IPS DF 6.9 (cell line): ENCODE results near the gene DHX35.
"Not testable (repeated sequence)": the region's sequence is repeated elsewhere in the genome, so short reads cannot be mapped to it uniquely, and the experiment has no call there.

Experiments
- DNase-seq: peaks from one replicate; pipeline ENCODE4 v3.0.0-alpha.2; 2013; ENCODE audit warnings: low read depth, low spot score
- H3K27ac ChIP-seq: one replicate; pipeline ENCODE4 v1.5.1; 2013; ENCODE audit warnings: low read length, control low read depth
- H3K27me3 ChIP-seq: 2 replicates; pipeline ENCODE4 v1.6.1; 2013; ENCODE audit warnings: mild to moderate bottlenecking, low read length; ENCODE audit not compliant: control insufficient read depth, insufficient read depth
- H3K36me3 ChIP-seq: 2 replicates; pipeline ENCODE4 v1.6.1; 2013; ENCODE audit warnings: low read length; ENCODE audit not compliant: control insufficient read depth, insufficient read depth
- H3K4me1 ChIP-seq: 2 replicates; pipeline ENCODE4 v1.6.1; 2013; ENCODE audit warnings: low read length; ENCODE audit not compliant: control insufficient read depth, insufficient read depth
- H3K4me3 ChIP-seq: 2 replicates; pipeline ENCODE4 v1.5.1; 2013; ENCODE audit warnings: mild to moderate bottlenecking, low read length
- H3K9me3 ChIP-seq: 2 replicates; pipeline ENCODE4 v1.6.1; 2013; ENCODE audit warnings: low read length, inconsistent platforms; ENCODE audit not compliant: control insufficient read depth, insufficient read depth
- WGBS: extraction: QIAGEN DNeasy Blood & Tissue Kit; methylation state at CpG from one replicate; pipeline ENCODE4 v1.1.7; 2013; ENCODE audit warnings: mixed read lengths, missing lambda C conversion rate; ENCODE audit not compliant: insufficient read length, insufficient coverage; 5-methylcytosine and 5-hydroxymethylcytosine counted together

The DHX35 gene

GRCh38 chr20:38957915-38958485, 4.1 kb upstream of the DHX35 start:
- Histone ChIP-seq H3K4me1 (no peaks in the 10 kb centered on the region), H3K9me3 (no peaks in the 10 kb centered on the region), H3K4me3 (no peak overlapping the region), H3K27me3 (no peaks in the 10 kb centered on the region), H3K27ac (no peak overlapping the region), H3K36me3 (no peaks in the 10 kb centered on the region)
- DNase-seq, result no peak
- no CpG with 5 or more reads among the region's 8 CpGs for WGBS

- no CpG with 5 or more reads among the region's 9 CpGs for WGBS
Measured at GRCh38 chr20:38960187-38960687, 1.9 kb upstream of the DHX35 start.

GRCh38 chr20:38961530-38962043, 557 bp upstream of the DHX35 start:
- DNase-seq, result no peak
- Histone ChIP-seq H3K27ac (no peak overlapping the region), H3K9me3 (no peaks in the 10 kb centered on the region), H3K36me3 (no peaks in the 10 kb centered on the region), H3K4me3 (peak overlapping the region; percentile 89; the same call in 1 of the 2 replicates), H3K4me1 (no peaks in the 10 kb centered on the region), H3K27me3 (no peaks in the 10 kb centered on the region)
- no CpG with 5 or more reads among the region's 16 CpGs for WGBS

More at GRCh38 chr20:38960187-38960687, 1.9 kb upstream of the DHX35 start:
- not testable (repeated sequence) for DNase-seq, H3K4me1 ChIP-seq, H3K9me3 ChIP-seq, H3K27me3 ChIP-seq, H3K4me3 ChIP-seq, H3K36me3 ChIP-seq, H3K27ac ChIP-seq

GRCh38 chr20:38962928-38963401, 821 bp downstream of the DHX35 start:
- Histone ChIP-seq H3K27ac (no peak overlapping the region), H3K9me3 (no peaks in the 10 kb centered on the region), H3K4me3 (peak overlapping the region; percentile 90; the same call in 1 of the 2 replicates), H3K27me3 (no peaks in the 10 kb centered on the region), H3K36me3 (no peaks in the 10 kb centered on the region), H3K4me1 (no peaks in the 10 kb centered on the region)
- WGBS, result no CpG with 5 or more reads among the region's 5 CpGs
- DNase-seq, result no peak

- no peak for DNase-seq
- Histone ChIP-seq H3K27ac (no peak overlapping the region), H3K9me3 (no peaks in the 10 kb centered on the region), H3K36me3 (no peaks in the 10 kb centered on the region), H3K27me3 (no peaks in the 10 kb centered on the region), H3K4me3 (no peak overlapping the region), H3K4me1 (no peaks in the 10 kb centered on the region)
Measured at GRCh38 chr20:38963745-38964144, 1.6 kb downstream of the DHX35 start.

- Histone ChIP-seq H3K4me3 (no peak overlapping the region), H3K36me3 (peaks cover 2% of the 10 kb centered on the region; the same call in 1 of the 2 replicates), H3K27ac (no peak overlapping the region), H3K27me3 (no peaks in the 10 kb centered on the region), H3K4me1 (no peaks in the 10 kb centered on the region), H3K9me3 (no peaks in the 10 kb centered on the region)
- DNase-seq, result no peak
Measured at GRCh38 chr20:38965264-38965663, 3.1 kb downstream of the DHX35 start.

GRCh38 chr20:38968090-38968489, 5.9 kb downstream of the DHX35 start:
- Histone ChIP-seq H3K4me1 (no peaks in the 10 kb centered on the region), H3K36me3 (peaks cover 2% of the 10 kb centered on the region; the same call in 1 of the 2 replicates)
- WGBS, result no CpG with 5 or more reads among the region's 6 CpGs

GRCh38 chr20:38969708-38970107, 7.6 kb downstream of the DHX35 start:
- Histone ChIP-seq H3K4me1 (no peaks in the 10 kb centered on the region), H3K36me3 (peaks cover 4% of the 10 kb centered on the region; the same call in 1 of the 2 replicates), H3K4me3 (no peak overlapping the region), H3K27ac (no peak overlapping the region), H3K9me3 (no peaks in the 10 kb centered on the region), H3K27me3 (no peaks in the 10 kb centered on the region)
- DNase-seq, result no peak
- WGBS, result no CpG with 5 or more reads among the region's 4 CpGs

More at GRCh38 chr20:38968090-38968489, 5.9 kb downstream of the DHX35 start:
- H3K4me3 ChIP-seq, result no peak overlapping the region
- DNase-seq, result no peak
- no peaks in the 10 kb centered on the region for H3K27me3 ChIP-seq
- no peaks in the 10 kb centered on the region for H3K9me3 ChIP-seq
- H3K27ac ChIP-seq, result no peak overlapping the region

- H3K27ac ChIP-seq, result no peak overlapping the region
Measured at GRCh38 chr20:38970302-38970701, 8.2 kb downstream of the DHX35 start.

GRCh38 chr20:38973107-38973506, 11.0 kb downstream of the DHX35 start:
- no peaks in the 10 kb centered on the region for H3K27me3 ChIP-seq
- H3K36me3 ChIP-seq, result peaks cover 4% of the 10 kb centered on the region; the same call in 1 of the 2 replicates
- no peaks in the 10 kb centered on the region for H3K9me3 ChIP-seq
- H3K4me3 ChIP-seq, result no peak overlapping the region
- no peak overlapping the region for H3K27ac ChIP-seq
- H3K4me1 ChIP-seq, result no peaks in the 10 kb centered on the region
- no peak for DNase-seq

More at GRCh38 chr20:38970302-38970701, 8.2 kb downstream of the DHX35 start:
- no peak for DNase-seq
- Histone ChIP-seq H3K9me3 (no peaks in the 10 kb centered on the region), H3K4me3 (no peak overlapping the region), H3K36me3 (peaks cover 4% of the 10 kb centered on the region; the same call in 1 of the 2 replicates), H3K4me1 (no peaks in the 10 kb centered on the region), H3K27me3 (no peaks in the 10 kb centered on the region)
- WGBS, result no CpG with 5 or more reads among the region's 1 CpG

- no peaks in the 10 kb centered on the region for H3K4me1 ChIP-seq
- H3K4me3 ChIP-seq, result no peak overlapping the region
- peaks cover 4% of the 10 kb centered on the region; the same call in 1 of the 2 replicates for H3K36me3 ChIP-seq
- H3K9me3 ChIP-seq, result no peaks in the 10 kb centered on the region
- no peaks in the 10 kb centered on the region for H3K27me3 ChIP-seq
- H3K27ac ChIP-seq, result no peak overlapping the region
- no CpG with 5 or more reads among the region's 5 CpGs for WGBS
- no peak for DNase-seq
Measured at GRCh38 chr20:38973645-38974044, 11.5 kb downstream of the DHX35 start.
